Measurements from ENCODE around the gene FAH. TPM values are rescaled to one million over a fixed set of nuclear protein-coding genes. Genes with fewer than 3 reads are reported as not detected.

The FAH gene
- total and polyA plus RNA-seq, 8 donors: 7.6 to 40.6 (median 18.9) TPM

GRCh38 chr15:80163217-80163616 is 10.4 kb downstream of the FAH start:
- Histone ChIP-seq H3K4me3 (no peak overlapping the region), H3K36me3 (peaks cover 0 to 45% (median 40%) of the 10 kb centered on the region in 4 donors), H3K27me3 (no peaks in the 10 kb centered on the region), H3K9me3 (no peaks in the 10 kb centered on the region), H3K27ac (no peak overlapping the region), H3K4me1 (peaks cover 22 to 32% (median 26%) of the 10 kb centered on the region in 4 donors)
- 85 to 97% (median 89%) methylated on average over 5 of the region's 5 CpGs for WGBS, 5 donors
- intact Hi-C loops (cut with DNase I; ENCODE audit: low total_unique reads): no loop called here
- no peak for TF ChIP-seq POLR2A (IDR thresholded peaks at IDR 0.05)
- no peak for TF ChIP-seq CTCF (IDR thresholded peaks at IDR 0.05)
- no peak for TF ChIP-seq POLR2AphosphoS5 (IDR thresholded peaks at IDR 0.05)
- no peak for TF ChIP-seq EP300 (IDR thresholded peaks at IDR 0.05)
- no peak for DNase-seq

- intact Hi-C loops (cut with DNase I; ENCODE audit: low total_unique reads): no loop called here
- no peaks in the 10 kb centered on the region for H3K27me3 ChIP-seq
- H3K9me3 ChIP-seq: no peaks in the 10 kb centered on the region
- H3K36me3 ChIP-seq: peaks cover 0 to 47% (median 43%) of the 10 kb centered on the region in 4 donors
- no peak for DNase-seq
- H3K4me1 ChIP-seq: peaks cover 22 to 32% (median 26%) of the 10 kb centered on the region in 4 donors
- TF ChIP-seq CTCF (IDR thresholded peaks at IDR 0.05) (no peak), EP300 (IDR thresholded peaks at IDR 0.05) (no peak), POLR2A (IDR thresholded peaks at IDR 0.05) (no peak), POLR2AphosphoS5 (IDR thresholded peaks at IDR 0.05) (no peak)
- 88 to 100% (median 100%) methylated on average over 1 of the region's 1 CpG for WGBS, 5 donors
- H3K27ac ChIP-seq: no peak overlapping the region
- no peak overlapping the region for H3K4me3 ChIP-seq
Measured at GRCh38 chr15:80163897-80164296, 11.1 kb downstream of the FAH start.

GRCh38 chr15:80167936-80168335 is 15.1 kb downstream of the FAH start:
- Histone ChIP-seq H3K4me3 (no peak overlapping the region), H3K9me3 (no peaks in the 10 kb centered on the region), H3K27ac (no peak overlapping the region), H3K36me3 (peaks cover 0 to 40% (median 27%) of the 10 kb centered on the region in 4 donors), H3K27me3 (no peaks in the 10 kb centered on the region), H3K4me1 (peaks cover 0 to 4% (median 2%) of the 10 kb centered on the region in 4 donors)
- WGBS, 5 donors: 95 to 99% (median 96%) methylated on average over 8 of the region's 8 CpGs
- intact Hi-C loops (cut with DNase I; ENCODE audit: low total_unique reads): no loop called here
- TF ChIP-seq POLR2AphosphoS5 (IDR thresholded peaks at IDR 0.05) (no peak), EP300 (IDR thresholded peaks at IDR 0.05) (no peak), POLR2A (IDR thresholded peaks at IDR 0.05) (no peak), CTCF (IDR thresholded peaks at IDR 0.05) (no peak)
- DNase-seq: no peak

- Histone ChIP-seq H3K36me3 (peaks cover 0 to 40% (median 24%) of the 10 kb centered on the region in 4 donors), H3K4me3 (no peak overlapping the region), H3K9me3 (no peaks in the 10 kb centered on the region), H3K27ac (no peak overlapping the region), H3K4me1 (peaks cover 0 to 5% (median 2%) of the 10 kb centered on the region in 4 donors), H3K27me3 (no peaks in the 10 kb centered on the region)
- no peak for DNase-seq
- TF ChIP-seq EP300 (IDR thresholded peaks at IDR 0.05) (no peak), POLR2A (IDR thresholded peaks at IDR 0.05) (no peak), POLR2AphosphoS5 (IDR thresholded peaks at IDR 0.05) (no peak), CTCF (IDR thresholded peaks at IDR 0.05) (no peak)
- intact Hi-C loops (cut with DNase I; ENCODE audit: low total_unique reads): no loop called here
- WGBS, 5 donors: 75 to 98% (median 86%) methylated on average over 5 of the region's 5 CpGs
Measured at GRCh38 chr15:80168421-80168820, 15.6 kb downstream of the FAH start.
